Uterus (tissue), 2 donors: ENCODE data around the gene CTSK.
"Not testable (repeated sequence)": the region's sequence is repeated elsewhere in the genome, so short reads cannot be mapped to it uniquely, and the experiment has no call there.

Source experiments
- POLR2A ChIP-seq, 2 donors: fragments of 450-650 bp; IDR thresholded peaks; one replicate each; pipeline ENCODE4 v1.6.1; 2016; ENCODE audit warnings: antibody characterized with exemption in 2 of 2, mild to moderate bottlenecking in 1 of 2, moderate library complexity in 1 of 2
- TF ChIP-seq, protein P1 (sequence below), 4 experiments: fragments of 200-600 bp in 2 of 4; fragments of 450-650 bp in 2 of 4; sonication (generic) in 2 of 4; IDR thresholded peaks; one replicate each; pipeline ENCODE4 v1.5.1; 2016 to 2019; ENCODE audit warnings: antibody characterized with exemption in 4 of 4, mild to moderate bottlenecking in 2 of 4, moderate library complexity in 1 of 4

DNA sequence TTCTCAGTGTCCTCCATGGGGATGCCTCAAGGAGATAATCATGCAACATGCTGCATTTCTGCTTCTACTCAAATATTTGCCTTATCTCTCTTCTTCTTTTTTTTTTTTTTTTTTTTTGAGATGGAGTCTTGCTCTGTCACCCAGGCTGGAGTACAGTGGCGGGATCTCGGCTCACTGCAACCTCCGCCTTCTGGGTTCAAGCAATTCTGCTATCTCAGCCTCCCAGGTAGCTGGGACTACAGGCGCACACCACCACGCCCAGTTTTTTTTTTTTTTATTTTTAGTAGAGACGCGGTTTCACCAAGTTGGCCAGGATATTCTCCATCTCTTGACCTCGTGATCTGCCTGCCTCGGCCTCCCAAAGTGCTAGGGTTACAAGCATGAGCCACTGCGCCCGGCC, 32.8 kb upstream of the CTSK start:
- TF ChIP-seq, protein P1, sequence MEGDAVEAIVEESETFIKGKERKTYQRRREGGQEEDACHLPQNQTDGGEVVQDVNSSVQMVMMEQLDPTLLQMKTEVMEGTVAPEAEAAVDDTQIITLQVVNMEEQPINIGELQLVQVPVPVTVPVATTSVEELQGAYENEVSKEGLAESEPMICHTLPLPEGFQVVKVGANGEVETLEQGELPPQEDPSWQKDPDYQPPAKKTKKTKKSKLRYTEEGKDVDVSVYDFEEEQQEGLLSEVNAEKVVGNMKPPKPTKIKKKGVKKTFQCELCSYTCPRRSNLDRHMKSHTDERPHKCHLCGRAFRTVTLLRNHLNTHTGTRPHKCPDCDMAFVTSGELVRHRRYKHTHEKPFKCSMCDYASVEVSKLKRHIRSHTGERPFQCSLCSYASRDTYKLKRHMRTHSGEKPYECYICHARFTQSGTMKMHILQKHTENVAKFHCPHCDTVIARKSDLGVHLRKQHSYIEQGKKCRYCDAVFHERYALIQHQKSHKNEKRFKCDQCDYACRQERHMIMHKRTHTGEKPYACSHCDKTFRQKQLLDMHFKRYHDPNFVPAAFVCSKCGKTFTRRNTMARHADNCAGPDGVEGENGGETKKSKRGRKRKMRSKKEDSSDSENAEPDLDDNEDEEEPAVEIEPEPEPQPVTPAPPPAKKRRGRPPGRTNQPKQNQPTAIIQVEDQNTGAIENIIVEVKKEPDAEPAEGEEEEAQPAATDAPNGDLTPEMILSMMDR (IDR thresholded peaks at IDR 0.05): not testable (repeated sequence)
- TF ChIP-seq POLR2A (IDR thresholded peaks at IDR 0.05): not testable (repeated sequence)
